Vagina (tissue), 2 donors: ENCODE results near the gene TANGO6. TPM values are rescaled to one million over a fixed set of nuclear protein-coding genes. Genes with fewer than 3 reads are reported as not detected.

Experiments
- DNase-seq, 2 donors: peaks; one replicate each; pipeline ENCODE4 v3.0.0-alpha.2; 2017; ENCODE audit errors: extremely low spot score in 2 of 2
- H3K27ac ChIP-seq: fragments of 200-600 bp; sonication (generic); one replicate; pipeline ENCODE4 v1.5.1; 2019
- H3K27me3 ChIP-seq: fragments of 200-600 bp; sonication (generic); one replicate; pipeline ENCODE4 v1.5.1; 2019
- H3K36me3 ChIP-seq, 2 donors: fragments of 200-600 bp; sonication (generic); one replicate each; pipeline ENCODE4 v1.5.1; 2017 to 2019
- H3K4me1 ChIP-seq: fragments of 200-600 bp; sonication (generic); one replicate; pipeline ENCODE4 v1.5.1; 2019
- H3K4me3 ChIP-seq, 2 donors: fragments of 200-600 bp; sonication (generic); 1 replicate in 1 of 2; 2 replicates in 1 of 2; pipeline ENCODE4 v1.5.1; 2016 to 2019
- H3K9me3 ChIP-seq: fragments of 200-600 bp; sonication (generic); one replicate; pipeline ENCODE4 v1.5.1; 2019
- POLR2A ChIP-seq, 2 donors: fragments of 450-650 bp; IDR thresholded peaks; one replicate each; pipeline ENCODE4 v1.6.1; 2017; ENCODE audit warnings: antibody characterized with exemption in 2 of 2, mild to moderate bottlenecking in 2 of 2, moderate library complexity in 2 of 2
- POLR2AphosphoS5 ChIP-seq, 2 donors: sonication (generic); formaldehyde crosslinking; IDR thresholded peaks; one replicate each; pipeline ENCODE4 v1.9.0; 2017; ENCODE audit warnings: antibody characterized with exemption in 2 of 2, mild to moderate bottlenecking in 2 of 2, low read depth in 1 of 2; ENCODE audit not compliant: insufficient read depth in 1 of 2
- intact Hi-C: fragments of 100-400 bp; cut with DNase I; formaldehyde crosslinking; loops from one replicate; pipeline ENCODE4 v1.15.1; 2023
- small RNA-seq: library from RNA; depleted of rRNA; stranded (forward); fragments of <200 nt; gene quantifications from one replicate; pipeline ENCODE3, GENCODE V24; 2016
- total RNA-seq: library from RNA; depleted of rRNA; stranded (reverse); fragments of >200 nt; gene quantifications from one replicate; pipeline ENCODE4 v1.2.3, GENCODE V29; 2016
- TF ChIP-seq, protein P1 (sequence below), 3 experiments: fragments of 450-650 bp in 2 of 3; fragments of 200-600 bp in 1 of 3; sonication (generic) in 1 of 3; IDR thresholded peaks; one replicate each; pipeline ENCODE4 v1.5.1; 2017 to 2019; ENCODE audit warnings: antibody characterized with exemption in 3 of 3, mild to moderate bottlenecking in 2 of 3, moderate library complexity in 2 of 3

Gene TANGO6
- total RNA-seq, 1 donor from 2014 or later: 21.9 TPM

DNA sequence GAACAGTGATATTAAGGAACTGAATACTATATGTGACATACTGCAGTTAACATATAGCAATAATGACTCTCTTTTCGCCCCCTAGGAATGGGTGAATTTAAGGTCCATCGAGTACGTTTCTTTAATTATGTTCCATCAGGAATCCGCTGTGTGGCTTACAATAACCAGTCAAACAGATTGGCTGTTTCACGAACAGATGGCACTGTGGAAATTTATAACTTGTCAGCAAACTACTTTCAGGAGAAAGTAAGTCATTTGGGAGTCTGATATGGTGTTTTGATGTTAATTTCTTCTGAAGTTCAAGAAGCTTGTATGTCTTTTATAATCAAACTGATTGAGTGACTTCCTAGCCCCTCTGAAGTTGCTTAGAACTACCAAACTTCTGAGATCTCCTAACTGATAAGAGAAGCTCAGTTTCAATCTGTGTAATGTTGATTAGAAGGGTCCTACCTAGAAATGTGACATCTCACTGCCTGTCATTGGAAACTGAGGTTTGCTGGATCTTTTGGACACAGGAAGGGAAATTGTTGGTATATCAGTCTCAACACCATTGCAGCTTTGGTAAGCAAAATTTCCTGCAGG lies 290.1 kb downstream of the TANGO6 start:
- Histone ChIP-seq H3K4me1 (peaks cover 31% of the 10 kb centered on the region), H3K36me3 (peaks cover 3 to 12% of the 10 kb centered on the region in 2 donors), H3K27ac (no peak overlapping the region), H3K4me3 (peak overlapping the region; percentile 79 to 98), H3K9me3 (no peaks in the 10 kb centered on the region), H3K27me3 (no peaks in the 10 kb centered on the region)
- DNase-seq: no peak
- intact Hi-C loops: no loop called here
- TF ChIP-seq POLR2A (IDR thresholded peaks at IDR 0.05): no peak
- TF ChIP-seq, protein P1, sequence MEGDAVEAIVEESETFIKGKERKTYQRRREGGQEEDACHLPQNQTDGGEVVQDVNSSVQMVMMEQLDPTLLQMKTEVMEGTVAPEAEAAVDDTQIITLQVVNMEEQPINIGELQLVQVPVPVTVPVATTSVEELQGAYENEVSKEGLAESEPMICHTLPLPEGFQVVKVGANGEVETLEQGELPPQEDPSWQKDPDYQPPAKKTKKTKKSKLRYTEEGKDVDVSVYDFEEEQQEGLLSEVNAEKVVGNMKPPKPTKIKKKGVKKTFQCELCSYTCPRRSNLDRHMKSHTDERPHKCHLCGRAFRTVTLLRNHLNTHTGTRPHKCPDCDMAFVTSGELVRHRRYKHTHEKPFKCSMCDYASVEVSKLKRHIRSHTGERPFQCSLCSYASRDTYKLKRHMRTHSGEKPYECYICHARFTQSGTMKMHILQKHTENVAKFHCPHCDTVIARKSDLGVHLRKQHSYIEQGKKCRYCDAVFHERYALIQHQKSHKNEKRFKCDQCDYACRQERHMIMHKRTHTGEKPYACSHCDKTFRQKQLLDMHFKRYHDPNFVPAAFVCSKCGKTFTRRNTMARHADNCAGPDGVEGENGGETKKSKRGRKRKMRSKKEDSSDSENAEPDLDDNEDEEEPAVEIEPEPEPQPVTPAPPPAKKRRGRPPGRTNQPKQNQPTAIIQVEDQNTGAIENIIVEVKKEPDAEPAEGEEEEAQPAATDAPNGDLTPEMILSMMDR (IDR thresholded peaks at IDR 0.05): no peak
- TF ChIP-seq POLR2AphosphoS5 (IDR thresholded peaks at IDR 0.05; ENCODE audit: insufficient read depth in 1 of 2, low read depth in 1 of 2): no peak

Small RNAs within 50 kb of the gene (small RNA-seq; reads per million reads assigned to genes)
- gene RF00019: not detected
- gene RF00066: not detected
- not detected for gene RNU6-898P

Other genes starting within 250 kb of the TANGO6 start
- gene CDH3, start 198.2 kb upstream of the TANGO6 start, total RNA-seq: 35.4 TPM
- gene CDH1, start 106.2 kb upstream of the TANGO6 start, total RNA-seq: 116 TPM